ENCODE data around the gene QPCT. TPM values are rescaled to one million over a fixed set of nuclear protein-coding genes. Genes with fewer than 3 reads are reported as not detected.
"Not testable (repeated sequence)": the region's sequence is repeated elsewhere in the genome, so short reads cannot be mapped to it uniquely, and the experiment has no call there.

QPCT gene
- total RNA-seq, 1 donor from 2014 or later: 5.9 TPM

DNA sequence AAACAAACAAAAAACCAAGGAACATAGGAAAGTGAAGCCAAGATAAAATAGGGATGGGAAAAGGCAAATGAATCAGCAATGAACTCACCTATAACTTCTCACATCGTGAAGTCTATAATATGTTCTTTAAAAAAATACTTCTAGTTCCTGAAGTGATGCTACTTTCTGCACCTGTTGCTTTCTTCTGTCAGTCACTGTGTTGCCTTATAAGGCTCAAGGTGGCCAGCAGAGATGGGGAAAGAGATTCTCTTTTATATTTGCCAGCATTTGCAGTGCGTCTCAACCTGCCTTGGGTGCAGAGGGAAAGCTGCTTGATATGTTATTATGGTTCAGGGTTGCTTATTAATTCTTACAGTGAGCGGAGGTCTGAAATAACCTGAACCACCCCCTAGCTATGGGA lies 14.0 kb downstream of the QPCT start:
- no peak for DNase-seq

DNA sequence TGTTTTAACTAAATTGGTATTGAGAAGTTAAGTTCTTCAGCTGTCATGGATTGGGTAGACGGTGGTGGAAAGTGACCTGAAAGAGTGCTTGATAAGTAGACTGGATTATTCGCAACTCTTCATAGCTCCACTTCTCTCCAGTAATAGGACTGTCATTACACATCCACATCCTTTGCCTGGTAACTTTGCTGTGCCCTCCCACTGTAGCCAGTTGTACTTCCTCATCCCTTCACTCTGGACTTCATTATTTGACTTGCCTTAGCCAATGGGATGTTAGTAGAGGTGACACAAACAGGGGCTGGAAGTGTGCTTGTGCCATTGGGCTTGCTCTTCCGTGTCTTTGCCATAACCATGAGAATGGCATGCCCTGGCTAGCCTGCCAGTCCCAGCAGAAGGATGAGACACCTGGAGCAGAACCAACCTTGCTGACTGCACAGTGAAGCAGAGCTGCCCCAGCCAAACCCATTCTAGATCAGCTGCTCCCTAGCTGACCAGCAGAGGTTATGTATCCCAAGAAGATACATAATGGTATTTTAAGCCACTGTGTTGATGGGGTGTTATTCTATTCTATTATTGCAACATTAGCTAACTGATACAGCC lies 16.9 kb downstream of the QPCT start:
- no peak for DNase-seq

DNA sequence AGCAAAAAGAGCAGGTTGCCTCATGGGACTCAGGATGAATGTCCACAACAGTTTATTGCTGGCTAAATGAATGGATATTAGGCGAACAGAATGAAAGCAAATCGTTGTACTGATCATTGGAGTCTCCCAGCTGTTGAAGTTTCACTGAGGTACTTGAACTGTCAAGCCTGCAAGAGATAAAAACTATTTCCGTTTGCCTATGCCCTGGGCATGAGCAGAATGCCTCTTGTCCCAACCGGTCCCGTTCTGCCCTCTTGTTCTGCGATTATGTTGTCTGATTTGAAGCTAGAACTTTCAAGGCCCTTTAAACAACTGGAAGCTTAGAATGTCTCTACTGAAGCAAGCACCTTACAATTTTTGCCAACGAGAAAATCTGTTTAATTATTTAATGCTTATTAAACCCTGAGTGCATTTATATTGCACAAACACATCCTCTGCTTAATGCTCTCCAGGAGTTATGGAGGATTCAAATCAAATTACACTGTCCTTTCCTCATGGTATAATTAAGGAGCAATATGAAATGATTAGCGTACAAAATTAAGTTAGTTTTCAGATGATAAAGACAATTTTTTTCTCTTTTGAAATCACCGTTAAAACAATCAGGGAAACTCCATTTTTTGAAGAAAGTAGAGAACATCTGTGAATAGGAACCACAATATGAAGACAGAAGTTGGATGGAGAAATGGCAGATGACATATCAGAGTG lies 17.7 kb downstream of the QPCT start:
- DNase-seq: no peak

DNA sequence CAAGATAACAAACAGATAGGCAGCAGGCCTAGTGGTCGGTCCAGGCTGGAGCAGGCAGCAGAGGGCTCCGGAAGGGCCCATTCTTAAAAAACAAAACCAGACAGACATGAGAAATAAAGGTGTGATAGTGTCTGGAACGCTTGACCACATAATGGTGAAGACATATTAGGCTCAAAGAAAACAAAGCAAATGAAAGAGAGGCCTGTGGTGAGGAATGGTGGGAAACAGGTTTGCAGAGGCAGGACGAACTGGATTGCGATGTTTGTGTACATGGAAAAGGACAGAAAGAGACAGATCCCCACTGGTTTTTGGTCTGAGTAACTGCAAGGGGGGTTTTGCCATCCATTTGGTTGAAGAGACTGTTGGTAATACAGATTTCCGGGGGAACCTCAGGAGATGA lies 19.9 kb downstream of the QPCT start:
- no peak for DNase-seq

DNA sequence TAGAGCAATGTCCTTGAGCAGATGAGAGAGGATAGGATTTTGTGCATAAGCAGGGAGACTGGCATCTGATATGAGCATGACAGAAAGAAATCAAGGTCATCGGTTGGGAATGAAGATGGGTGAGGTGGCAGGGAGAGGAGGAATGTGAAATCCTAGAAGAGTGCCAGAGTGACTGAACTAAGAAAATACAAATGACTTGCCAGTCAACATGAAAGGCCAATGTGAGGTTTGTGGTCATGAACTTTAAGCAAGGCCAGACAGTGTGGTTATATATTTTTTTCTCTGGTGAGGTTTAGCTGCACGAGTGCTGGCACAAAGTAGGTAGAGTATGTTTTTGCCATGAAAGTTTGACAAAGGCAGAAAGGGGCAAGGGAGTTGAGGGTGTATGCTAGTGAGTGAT lies 21.2 kb downstream of the QPCT start:
- DNase-seq: no peak

DNA sequence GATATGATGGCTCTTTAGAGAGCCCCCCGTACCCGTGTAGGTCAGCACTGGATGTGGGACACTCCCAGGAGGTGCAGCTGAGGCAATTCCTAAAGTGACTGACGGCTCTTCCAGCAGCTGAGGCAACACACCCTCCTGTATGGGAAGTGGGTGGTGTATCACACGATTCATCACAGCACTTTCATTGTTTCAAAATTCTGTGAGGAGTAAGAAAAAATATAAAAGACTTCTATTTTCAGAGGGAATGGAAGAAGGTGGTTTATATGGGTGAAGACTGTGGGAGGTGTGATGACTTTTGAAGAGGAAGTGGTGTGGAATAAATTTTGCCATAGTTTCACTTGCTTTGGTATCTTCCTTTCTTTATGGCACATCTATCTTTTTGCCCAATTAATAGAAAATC lies 22.3 kb downstream of the QPCT start:
- no peak for DNase-seq

DNA sequence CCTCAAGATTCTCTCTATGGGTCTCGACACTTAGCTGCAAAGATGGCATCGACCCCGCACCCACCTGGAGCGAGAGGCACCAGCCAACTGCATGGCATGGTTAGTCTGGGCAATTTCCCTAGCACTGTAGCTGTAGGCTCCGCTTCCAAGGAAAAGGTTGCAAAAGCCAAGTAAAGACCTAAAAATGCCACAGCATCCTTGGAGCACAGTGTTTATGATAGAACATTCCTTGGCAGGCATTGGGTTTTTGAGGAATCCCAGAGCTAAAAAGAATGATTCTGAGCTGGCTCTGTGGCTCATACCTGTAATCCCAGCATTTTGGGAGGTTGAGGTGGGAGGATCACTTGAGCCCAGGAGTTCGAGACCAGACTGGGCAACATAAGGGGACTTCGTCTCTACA lies 22.9 kb downstream of the QPCT start:
- no peak for DNase-seq

DNA sequence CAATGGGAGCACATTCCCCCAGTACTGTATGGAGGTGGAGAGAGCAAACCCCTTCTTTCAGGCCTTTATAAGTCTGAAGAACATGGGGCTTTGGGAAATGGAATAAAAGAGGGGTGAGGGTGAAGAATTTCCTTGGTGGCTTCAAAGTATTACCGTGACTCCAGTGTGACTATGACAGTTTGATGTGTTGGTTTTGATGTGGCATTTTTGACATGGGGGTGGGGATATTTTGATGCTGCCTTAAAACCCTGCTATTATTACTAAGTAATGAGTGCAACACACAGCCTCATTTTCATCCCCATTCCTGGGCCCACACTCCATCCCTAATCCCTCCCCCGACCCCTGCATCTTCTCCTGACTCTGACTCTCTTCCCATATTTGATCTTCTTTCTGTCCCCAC lies 23.6 kb downstream of the QPCT start:
- DNase-seq: no peak

DNA sequence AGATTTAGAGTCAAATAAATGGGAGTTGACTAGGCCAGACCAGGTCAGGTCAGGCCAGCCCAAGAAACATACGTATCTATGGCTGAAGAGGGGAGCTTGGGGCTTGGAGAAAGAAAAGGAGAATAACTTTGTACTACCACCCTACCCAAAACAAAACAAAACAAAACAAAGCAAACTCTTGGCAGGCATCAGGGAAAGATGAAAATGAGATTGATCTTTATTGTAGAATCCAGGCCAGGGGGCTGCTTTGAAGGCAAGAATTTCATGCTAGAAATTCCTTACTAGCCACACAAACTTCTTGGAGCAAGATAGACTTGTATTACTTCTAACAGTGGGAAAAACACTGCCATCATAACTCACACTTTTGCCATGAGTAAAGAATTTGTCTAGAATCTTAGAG lies 26.2 kb downstream of the QPCT start:
- DNase-seq: no peak

DNA sequence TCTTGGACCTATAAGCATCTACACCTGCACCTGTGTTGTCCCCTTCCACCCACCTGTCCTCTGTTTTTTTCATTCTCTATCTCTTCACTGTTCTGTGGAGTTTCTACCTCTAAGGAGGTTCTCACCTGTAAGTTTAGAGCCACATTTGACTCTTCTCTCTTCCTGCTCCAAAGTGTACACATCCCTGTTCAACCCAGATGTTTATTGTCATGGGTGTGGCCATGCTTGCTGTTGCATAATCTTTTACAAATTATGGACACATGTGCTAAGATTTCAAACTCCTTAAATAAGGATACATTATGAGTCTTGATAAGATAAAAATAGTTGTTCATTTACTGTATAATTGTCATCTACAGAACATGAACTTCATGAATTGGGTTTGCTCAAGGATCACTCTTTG lies 27.6 kb downstream of the QPCT start:
- DNase-seq: no peak

DNA sequence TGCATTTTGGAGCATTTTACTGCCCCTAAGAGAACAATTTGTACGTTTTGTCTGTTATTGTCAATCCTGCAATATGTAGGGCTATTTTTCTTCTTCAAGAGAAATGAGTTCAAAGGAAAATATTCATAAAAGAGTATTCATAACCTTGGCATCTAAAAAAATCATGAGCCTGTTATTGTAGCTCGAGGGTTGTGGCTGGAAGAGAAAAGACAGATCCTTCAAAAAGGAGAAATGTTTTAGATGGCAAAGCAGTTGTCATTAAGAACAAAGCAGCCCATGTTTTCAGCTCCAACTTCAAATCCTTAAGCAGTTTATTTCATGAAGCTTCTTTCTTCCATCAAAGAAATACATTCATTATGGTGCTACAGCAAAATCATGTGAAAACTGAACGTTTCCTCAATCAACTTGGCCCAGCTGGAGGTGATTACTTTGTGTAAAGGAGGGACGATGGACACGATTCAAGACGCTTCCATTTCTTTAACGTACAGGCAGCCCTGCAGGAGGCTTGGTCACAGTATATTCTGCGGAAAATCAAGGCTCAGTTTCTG lies 31.4 kb downstream of the QPCT start:
- no peak for DNase-seq

DNA sequence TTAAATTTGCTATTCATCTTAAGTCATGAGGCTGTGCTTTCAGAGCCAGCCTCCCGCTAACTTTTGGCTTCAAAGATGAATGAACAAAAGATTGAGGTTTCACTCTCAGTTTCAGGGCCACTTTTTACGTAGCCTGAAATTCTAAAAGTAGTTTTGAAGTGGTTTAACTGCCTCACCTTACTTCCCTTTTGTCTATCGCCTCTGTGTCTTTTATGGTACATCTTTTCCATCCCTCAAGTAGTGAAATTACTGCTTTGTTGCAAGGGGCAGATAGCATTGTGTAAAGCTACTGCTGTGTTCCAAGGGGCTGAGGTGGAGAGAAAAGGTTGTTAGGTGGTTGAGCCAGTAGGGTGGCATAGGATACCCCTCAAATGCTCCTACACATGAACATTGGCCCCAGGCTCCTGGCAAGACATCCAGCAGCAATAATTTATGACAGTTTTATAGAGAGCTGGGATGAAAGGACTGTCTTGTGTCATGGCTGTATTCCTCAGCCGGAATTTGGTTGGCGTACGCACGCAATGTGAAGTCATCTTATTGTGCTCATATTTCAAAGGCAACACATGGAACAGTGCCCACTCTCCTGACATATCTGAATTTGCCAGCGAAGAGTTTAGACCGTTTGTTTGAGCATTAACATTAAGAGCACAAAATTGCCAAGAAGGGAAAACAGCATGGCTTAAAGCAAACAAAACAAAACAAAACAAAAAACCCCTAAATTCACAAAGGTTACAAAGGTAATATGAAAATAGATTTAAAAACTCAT lies 32.2 kb downstream of the QPCT start:
- DNase-seq: no peak

DNA sequence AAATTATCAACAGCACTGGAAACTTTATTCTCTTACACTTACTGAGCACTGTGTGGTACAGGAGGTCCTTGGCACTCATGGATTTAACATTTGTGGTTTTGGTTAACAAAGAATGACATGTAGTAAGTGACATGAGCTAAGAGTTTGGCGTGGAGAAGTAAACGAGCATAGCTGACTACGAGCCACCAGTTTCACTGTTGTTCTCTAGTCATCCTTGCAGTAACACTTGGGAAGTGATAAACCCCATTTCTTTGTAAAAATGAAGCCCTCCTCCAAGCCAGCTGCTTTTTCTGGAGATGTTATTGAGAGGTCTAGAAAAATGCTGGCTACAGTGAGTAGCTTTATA lies 32.7 kb downstream of the QPCT start:
- no peak for DNase-seq

DNA sequence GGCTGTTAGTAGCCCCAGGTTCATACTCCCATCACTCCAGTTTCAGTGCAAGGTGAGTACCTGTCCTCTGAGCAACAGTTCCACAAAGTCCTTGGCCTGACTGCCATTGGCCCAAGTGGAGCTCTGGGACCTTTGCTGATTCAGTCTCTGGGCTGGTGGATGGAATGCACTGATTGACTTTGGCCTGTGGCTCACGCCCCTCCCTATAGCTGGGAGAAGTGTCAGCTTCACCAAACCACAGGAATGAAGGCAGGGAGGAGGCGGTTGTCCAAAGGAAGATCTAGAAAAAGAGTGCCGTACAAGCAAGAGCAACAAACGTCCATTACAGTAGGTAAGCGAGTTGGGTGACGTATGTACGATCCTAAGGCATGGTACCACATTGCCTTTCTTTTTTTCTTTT lies 34.0 kb downstream of the QPCT start:
- DNase-seq: no peak

DNA sequence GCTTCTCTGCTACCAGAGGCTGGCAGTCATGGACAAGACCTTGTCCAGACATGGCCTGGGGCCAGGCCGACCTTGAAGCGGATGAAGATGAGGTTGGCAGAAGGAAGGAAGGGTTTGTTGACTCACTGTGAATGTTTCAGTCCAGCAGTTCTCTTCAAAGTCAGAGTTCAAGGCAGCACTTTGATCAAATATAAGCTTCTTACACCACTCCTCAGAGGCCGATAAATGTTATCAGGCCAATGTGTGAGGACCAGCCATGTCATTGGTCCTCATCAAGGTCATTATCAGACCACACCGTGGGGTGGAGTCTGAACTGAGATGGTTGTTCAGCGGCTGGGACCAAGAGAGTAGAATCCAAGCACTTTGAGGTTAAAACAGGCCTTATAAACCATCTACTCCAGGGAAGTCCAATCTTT lies 35.5 kb downstream of the QPCT start:
- no peak for DNase-seq

DNA sequence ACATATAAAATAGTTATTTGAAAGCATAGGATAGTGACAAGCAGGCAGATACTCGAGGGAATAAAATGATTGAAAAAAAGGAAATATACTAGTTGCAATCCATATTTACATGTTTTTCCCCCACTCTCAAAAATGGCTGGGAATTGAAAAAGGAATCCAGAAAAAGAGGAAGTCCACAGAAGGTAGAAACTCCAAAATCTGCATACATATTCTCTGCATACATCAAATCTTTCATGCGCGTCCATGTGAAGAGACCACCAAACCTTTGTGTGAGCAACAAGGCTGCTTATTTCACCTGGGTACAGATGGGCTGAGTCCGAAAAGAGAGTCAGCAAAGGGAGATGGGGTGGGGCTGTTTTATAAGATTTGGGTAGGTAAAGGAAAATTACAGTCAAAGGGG lies 36.4 kb downstream of the QPCT start:
- DNase-seq: not testable (repeated sequence)

DNA sequence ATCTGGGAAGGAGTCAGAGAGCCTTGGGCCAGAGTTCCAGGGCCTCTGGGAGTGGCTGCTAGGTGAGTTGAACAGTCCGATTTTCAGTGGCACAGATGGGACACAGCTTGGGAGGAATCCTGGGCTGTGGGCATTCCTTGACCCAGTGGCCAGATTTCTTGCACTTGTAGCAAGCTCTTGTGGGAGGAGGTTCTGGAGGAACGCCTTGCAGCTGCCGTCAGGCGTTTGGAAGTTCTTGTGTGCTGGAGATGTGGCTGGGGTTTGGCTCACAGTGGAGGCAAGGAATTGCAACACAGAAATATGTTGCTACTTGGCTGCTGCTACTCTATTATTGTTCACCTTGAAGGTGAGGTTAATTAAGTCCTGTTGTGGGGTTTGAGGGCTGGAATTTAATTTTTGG lies 39.8 kb downstream of the QPCT start:
- not testable (repeated sequence) for DNase-seq

DNA sequence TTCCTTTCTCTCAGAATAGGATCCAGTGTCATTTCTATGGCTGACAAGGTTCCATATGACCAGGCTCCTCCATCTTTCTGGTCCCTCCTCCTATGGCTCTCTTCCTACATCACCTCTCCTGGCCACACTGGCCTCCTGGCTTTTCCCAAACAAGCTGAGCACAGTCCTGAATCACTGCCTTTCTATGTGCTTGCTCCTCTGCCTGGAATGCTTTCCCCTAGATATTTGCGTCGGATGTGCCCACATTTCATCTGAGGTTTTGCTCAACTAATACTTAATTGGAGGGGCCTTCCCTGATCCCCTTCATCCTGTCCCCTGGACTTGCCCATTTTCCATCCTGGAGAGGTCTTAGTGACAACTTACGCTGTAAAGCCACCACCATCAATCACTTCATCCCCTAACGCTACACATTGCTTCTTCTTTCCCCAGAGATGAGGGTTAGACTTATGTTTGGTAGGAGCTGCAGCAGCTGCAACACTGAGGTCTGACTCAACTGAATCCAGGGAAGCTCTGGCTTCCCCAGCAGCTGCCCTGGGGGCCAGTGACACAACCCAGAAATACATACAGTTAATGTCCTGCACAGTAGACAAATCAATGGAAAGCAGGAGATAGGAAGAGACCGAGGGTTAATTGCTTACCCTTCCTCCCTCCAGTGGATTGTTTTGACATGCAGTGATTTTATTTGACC lies 42.9 kb downstream of the QPCT start:
- DNase-seq: no peak

DNA sequence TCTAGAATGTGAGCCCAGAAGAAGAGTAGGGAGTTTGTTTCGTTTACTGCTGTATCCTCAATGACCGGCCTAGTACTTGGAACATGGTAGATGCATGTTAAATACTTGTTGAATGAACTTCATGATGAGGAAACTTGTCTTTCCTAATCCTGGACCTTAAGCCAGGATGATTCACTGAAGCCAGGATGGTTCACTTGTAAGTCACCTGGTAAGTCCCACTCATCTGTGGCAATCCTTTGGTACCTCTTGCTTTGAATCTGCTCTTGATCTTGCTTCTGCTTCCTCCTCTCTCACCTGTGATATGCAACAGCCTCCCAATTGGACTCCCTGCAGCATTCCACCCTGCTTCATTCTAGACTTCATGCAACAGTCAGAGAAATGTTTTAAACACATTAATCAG lies 43.6 kb downstream of the QPCT start:
- DNase-seq: no peak

DNA sequence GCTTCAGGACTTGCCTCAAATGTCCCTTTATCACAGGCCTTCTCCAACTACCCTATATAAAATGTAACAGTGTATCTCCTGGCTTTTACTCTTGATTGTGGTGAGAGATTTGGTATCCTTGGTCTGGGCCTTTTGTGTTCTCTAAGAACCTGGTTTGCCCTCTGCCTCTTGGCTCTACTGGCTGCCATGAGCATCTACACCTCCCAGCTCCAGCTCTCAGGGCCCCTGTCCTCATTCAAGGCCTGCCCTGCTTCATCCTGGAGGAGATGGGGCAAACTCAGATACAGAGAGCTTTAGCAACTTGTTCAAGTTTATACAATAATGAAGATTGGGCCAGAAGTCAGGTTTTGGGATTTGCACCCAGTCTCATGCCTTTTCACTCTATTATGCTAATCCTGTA lies 45.0 kb downstream of the QPCT start:
- DNase-seq: no peak

DNA sequence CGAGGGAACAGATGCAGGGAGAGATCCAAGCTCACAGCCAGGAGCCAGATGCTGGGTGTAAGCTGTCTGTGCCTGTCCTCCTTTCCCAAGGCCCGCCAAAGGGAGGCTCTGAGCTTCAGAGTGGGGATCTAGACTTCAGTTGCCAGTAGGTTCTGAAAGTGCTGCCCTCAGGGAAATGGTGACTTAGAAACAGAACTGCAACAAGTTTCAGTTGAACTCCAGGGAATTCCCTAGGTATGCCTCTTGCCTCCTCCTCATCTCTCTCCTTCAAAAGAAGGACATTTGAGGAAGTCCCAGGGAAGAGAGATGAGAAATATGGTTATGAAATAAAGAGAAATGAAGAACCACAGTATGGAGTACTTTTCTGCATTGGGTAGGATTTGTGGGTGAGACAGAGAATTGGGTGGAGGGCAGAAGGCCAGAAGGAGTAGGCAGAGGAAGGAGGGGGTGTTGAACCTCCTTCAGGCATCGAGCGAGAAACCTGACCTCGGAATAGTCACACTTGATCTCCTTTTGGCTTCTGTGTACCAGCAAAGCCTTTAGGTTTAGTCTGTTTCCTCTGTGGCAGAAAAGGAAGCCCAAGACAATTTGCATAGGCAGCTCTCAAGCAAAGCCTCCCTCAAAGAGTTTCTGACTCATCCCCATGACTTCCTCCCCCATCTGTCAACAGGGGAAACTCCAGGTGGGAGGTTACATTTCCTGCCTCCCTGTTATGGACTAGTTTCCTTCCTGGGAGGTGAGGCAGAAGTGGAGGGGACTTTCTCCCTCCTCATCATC lies 45.7 kb downstream of the QPCT start:
- DNase-seq: peak; percentile 39

DNA sequence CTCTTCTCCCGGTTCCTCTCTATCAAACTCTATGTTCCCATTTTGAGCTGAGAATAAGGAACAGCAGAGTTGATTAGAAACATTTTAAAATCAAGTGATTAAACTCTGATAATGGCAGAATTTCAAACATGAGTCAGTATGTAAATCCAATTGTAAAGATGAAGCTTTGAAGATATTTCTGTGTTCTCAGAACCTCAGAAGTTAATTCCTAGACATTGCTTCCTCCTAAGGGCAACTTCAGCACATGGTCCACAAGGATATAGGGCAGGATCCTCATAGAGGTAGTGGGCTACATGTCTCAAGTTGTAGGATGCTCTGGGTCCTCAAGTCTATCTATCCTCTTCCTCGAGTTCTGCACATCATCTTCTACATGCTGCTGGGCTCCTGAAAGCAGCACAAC lies 46.3 kb downstream of the QPCT start:
- DNase-seq: no peak
